Aorta (tissue), 5 donors: ENCODE data around the gene DPP8. TPM values are rescaled to one million over a fixed set of nuclear protein-coding genes. Genes with fewer than 3 reads are reported as not detected.

Experiments used
- ATAC-seq: fragments of 200-7000 bp; cut with Tn5 transposase; one replicate; pipeline ENCODE4 v1.9.1; 2022; ENCODE audit warnings: moderate library complexity; ENCODE audit not compliant: low FRiP score
- DNase-seq, 2 donors: peaks; one replicate each; pipeline ENCODE4 v3.0.0-alpha.2; 2020
- H3K27ac ChIP-seq, 2 donors: one replicate each; pipeline ENCODE4 v1.5.1; 2013; ENCODE audit warnings: low read length in 2 of 2, mild to moderate bottlenecking in 2 of 2, moderate library complexity in 2 of 2, control low read depth in 1 of 2, inconsistent platforms in 1 of 2, low read depth in 1 of 2
- H3K27me3 ChIP-seq, 2 donors: one replicate each; pipeline ENCODE4 v1.6.1; 2013; ENCODE audit warnings: control low read depth in 1 of 2, low read length in 1 of 2, mild to moderate bottlenecking in 1 of 2, moderate library complexity in 1 of 2; ENCODE audit not compliant: insufficient read depth in 2 of 2, control insufficient read depth in 1 of 2
- H3K36me3 ChIP-seq, 2 donors: one replicate each; pipeline ENCODE4 v1.6.1; 2013; ENCODE audit warnings: control low read depth in 1 of 2, low read length in 1 of 2, mild to moderate bottlenecking in 1 of 2; ENCODE audit not compliant: insufficient read depth in 2 of 2, control insufficient read depth in 1 of 2
- H3K4me1 ChIP-seq, 2 donors: one replicate each; pipeline ENCODE4 v1.6.1; 2013; ENCODE audit warnings: low read length in 2 of 2, control low read depth in 1 of 2, mild to moderate bottlenecking in 1 of 2, moderate library complexity in 1 of 2; ENCODE audit not compliant: insufficient read depth in 2 of 2, control insufficient read depth in 1 of 2
- H3K4me3 ChIP-seq, 2 donors: one replicate each; pipeline ENCODE4 v1.5.1; 2013; ENCODE audit warnings: low read length in 2 of 2, control low read depth in 1 of 2, mild to moderate bottlenecking in 1 of 2
- H3K9me3 ChIP-seq: one replicate; pipeline ENCODE4 v1.6.1; 2013; ENCODE audit warnings: mild to moderate bottlenecking, low read length; ENCODE audit not compliant: control insufficient read depth
- WGBS, 2 donors: extraction: QIAGEN DNeasy Blood & Tissue Kit; methylation state at CpG; one replicate each; pipeline ENCODE4 v1.1.7; 2013; 5-methylcytosine and 5-hydroxymethylcytosine counted together
- intact Hi-C, 2 donors: fragments of 100-400 bp; cut with DNase I; formaldehyde crosslinking; loops; one replicate each; pipeline versions ENCODE4 v1.14.2 to v1.15.0; 2022
- polyA plus RNA-seq, 2 donors: library from polyadenylated mRNA; stranded (reverse); fragments of 200-250 nt; gene quantifications; one replicate each; pipeline ENCODE4 v1.2.3, GENCODE V29; 2013
- total RNA-seq, 2 donors: library from RNA; stranded (reverse); fragmentation: NEBNext Ultra II Directional; extraction: Animal tissue kit (Norgen Biotek cat#: 25700); gene quantifications; one replicate each; pipeline ENCODE4 v1.2.1, GENCODE V29; 2021
- donor health status: healthy with polysubstance abuse.
- donor health status: Bipolar disorder and iron deficiency.
- donor health status: DM: no; HTN: no; CAD: no.
- donor health status: DM: no; HTN: no; CAD: no.
- donor health status: DM: yes; HTN: yes; CAD: no.

Gene DPP8
- total and polyA plus RNA-seq, 4 donors, result 10.6 to 43.7 (median 25.6) TPM

DNA sequence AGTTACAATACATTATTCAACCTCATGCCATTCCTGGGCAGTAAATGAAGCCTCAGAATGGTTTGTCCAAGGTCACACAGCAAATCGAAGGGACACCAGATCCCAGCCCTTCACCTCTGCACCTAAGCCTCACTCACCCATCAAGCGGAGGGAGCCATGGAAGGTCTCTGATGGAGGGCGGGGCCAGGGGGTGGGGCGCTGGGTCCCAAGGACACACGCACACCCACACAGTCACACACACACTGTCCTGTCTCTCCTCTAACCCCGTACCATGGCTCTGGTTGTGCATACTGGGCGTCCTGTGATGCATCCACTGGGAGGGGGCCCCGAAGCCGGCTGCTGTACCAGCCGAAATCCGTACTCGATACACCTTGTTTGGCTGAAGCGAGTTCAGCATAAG is 124.4 kb downstream of the DPP8 start:
- intact Hi-C loops, result no loop called here
- Histone ChIP-seq H3K27me3 (no peaks in the 10 kb centered on the region), H3K36me3 (no peaks in the 10 kb centered on the region), H3K4me1 (no peaks in the 10 kb centered on the region), H3K4me3 (no peak overlapping the region), H3K9me3 (no peaks in the 10 kb centered on the region), H3K27ac (no peak overlapping the region)
- ATAC-seq, result no peak
- 93 to 94% methylated on average over 13 of the region's 13 CpGs for WGBS, 2 donors
- peak in 1 of 2 donors; percentile 45 for DNase-seq

Other genes with a start within 250 kb of the DPP8 start
- 10 to 100 TPM in 1 of 2 donors, 1 to 10 TPM in 1; 6.9 to 11.5 TPM for gene PARP16, start 230.8 kb downstream of the DPP8 start, total RNA-seq
- 1 to 10 TPM; 5.3 to 5.7 TPM for gene PARP16, start 230.8 kb downstream of the DPP8 start, polyA plus RNA-seq
- gene RNU5A-1, start 221.6 kb downstream of the DPP8 start, total RNA-seq, result not detected
- not detected for gene RNU5A-1, start 221.6 kb downstream of the DPP8 start, polyA plus RNA-seq
- gene RNU5B-1, start 213.0 kb downstream of the DPP8 start, total RNA-seq, result 10 to 100 TPM; 18.7 to 40.6 TPM
- gene RNU5B-1, start 213.0 kb downstream of the DPP8 start, polyA plus RNA-seq, result not detected
- not detected for gene IGDCC3, start 139.7 kb downstream of the DPP8 start, total RNA-seq
- gene IGDCC3, start 139.7 kb downstream of the DPP8 start, polyA plus RNA-seq, result not detected
- 10 to 100 TPM in 1 of 2 donors, under 1 TPM in 1; 0.45 to 14.2 TPM for gene IGDCC4, start 94.7 kb downstream of the DPP8 start, total RNA-seq
- not detected for gene IGDCC4, start 94.7 kb downstream of the DPP8 start, polyA plus RNA-seq
- gene HACD3, start 12.8 kb upstream of the DPP8 start, total RNA-seq, result 10 to 100 TPM; 16.1 to 34.2 TPM
- 10 to 100 TPM in 1 of 2 donors, 1 to 10 TPM in 1; 9.6 to 14.6 TPM for gene HACD3, start 12.8 kb upstream of the DPP8 start, polyA plus RNA-seq
- 10 to 100 TPM; 18.6 to 25.4 TPM for gene INTS14, start 93.4 kb upstream of the DPP8 start, total RNA-seq
- 10 to 100 TPM; 16.0 to 30.5 TPM for gene INTS14, start 93.4 kb upstream of the DPP8 start, polyA plus RNA-seq
- gene SLC24A1, start 104.2 kb upstream of the DPP8 start, total RNA-seq, result 10 to 100 TPM in 1 of 2 donors, 1 to 10 TPM in 1; 6.0 to 13.5 TPM
- 1 to 10 TPM; 4.8 to 8.8 TPM for gene SLC24A1, start 104.2 kb upstream of the DPP8 start, polyA plus RNA-seq